ENCODE measurements around the gene OXNAD1. TPM values are rescaled to one million over a fixed set of nuclear protein-coding genes. Genes with fewer than 3 reads are reported as not detected.
"Not testable (repeated sequence)": the region's sequence is repeated elsewhere in the genome, so short reads cannot be mapped to it uniquely, and the experiment has no call there.

The OXNAD1 gene
- total RNA-seq, 1 donor from 2014 or later: 22.3 TPM

DNA sequence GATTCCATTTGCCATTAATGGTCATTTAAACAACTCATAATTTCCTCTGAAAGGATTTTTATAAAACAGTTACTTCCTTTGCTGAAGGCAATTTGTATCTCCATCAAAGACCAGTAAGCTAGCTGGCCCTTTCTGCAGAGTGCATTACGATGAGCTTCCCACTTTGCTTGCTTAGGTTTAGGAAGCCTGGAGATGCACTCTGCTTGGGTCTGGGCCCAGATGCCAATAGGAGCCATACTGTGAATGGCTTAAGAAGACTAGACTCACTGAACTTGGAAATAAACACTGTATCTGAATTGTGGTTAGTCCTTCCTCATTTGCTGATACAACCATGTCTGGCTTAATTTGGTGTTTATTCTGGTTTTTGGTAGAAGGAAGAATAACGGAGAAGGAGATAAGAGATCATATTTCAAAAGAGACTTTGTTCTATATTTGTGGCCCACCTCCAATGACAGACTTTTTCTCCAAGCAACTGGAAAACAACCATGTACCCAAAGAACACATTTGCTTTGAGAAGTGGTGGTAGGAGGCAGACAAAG, 38.1 kb downstream of the OXNAD1 start:
- DNase-seq (ENCODE audit: low spot score): no peak

DNA sequence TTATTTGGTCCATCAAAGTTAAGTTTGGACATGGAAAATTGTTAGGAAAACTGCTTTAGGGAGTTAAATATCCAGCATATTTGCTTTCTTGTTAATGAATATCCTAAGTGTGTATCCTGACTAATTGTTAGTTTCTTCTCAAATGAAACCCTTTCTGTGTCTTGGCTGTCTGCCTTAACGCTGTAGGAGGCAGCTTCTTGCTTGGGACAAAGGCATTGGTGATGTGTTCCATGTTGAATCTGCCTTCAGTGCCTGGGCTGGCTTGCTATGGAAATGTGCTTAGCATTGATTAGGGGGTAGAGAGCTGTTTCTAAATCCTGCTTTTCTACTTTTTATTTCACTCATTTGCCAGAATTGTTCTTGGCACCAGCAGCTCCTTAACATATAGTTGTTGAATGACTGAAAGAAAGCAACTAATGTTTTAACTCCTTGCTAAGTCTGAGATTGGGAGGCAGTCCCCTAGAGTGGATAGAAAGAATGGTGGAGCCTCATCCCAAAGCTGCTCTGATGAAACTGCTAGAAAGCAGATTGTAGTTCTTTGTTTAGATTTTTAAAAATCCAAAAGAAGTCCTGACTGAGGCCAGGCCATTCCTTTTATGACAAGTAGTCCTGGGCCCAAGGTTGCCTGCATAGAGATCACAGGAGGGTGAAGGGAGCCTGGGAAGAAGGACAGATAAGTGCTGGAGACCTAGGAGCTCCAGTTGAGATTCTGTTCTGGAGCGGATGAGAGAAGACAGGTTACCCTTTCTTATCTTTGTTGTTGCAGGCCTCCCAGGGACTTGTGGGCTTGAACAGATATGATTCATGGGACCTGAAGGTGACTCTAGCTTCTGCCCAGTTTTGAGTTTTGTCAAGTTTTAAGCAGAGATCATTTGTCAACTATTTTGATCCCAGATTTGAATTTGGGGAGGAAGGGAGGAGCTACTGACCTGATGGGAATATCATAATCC, 39.3 kb downstream of the OXNAD1 start:
- no peak for DNase-seq (ENCODE audit: low spot score)

DNA sequence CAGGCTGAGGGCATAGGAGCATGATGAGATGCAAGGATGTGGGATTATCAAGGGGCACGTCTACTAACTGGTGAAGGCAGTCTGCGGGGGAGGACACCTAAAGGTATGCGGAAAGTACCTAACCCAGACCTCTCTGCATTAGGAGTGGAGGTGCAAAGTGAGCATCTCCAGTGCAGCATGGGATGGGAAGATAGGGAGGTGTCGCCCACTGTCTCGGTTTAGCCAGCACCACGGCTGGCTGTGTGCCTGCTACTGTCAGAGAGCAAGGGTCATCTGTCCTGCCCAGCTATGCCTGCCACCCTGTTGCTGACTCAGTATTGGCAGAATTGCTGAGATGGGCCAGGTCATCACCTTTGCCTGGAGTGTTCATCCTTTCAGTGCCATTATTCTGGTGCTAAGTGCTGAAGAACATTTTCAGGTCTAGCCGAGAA, 40.1 kb downstream of the OXNAD1 start:
- no peak for DNase-seq (ENCODE audit: low spot score)

DNA sequence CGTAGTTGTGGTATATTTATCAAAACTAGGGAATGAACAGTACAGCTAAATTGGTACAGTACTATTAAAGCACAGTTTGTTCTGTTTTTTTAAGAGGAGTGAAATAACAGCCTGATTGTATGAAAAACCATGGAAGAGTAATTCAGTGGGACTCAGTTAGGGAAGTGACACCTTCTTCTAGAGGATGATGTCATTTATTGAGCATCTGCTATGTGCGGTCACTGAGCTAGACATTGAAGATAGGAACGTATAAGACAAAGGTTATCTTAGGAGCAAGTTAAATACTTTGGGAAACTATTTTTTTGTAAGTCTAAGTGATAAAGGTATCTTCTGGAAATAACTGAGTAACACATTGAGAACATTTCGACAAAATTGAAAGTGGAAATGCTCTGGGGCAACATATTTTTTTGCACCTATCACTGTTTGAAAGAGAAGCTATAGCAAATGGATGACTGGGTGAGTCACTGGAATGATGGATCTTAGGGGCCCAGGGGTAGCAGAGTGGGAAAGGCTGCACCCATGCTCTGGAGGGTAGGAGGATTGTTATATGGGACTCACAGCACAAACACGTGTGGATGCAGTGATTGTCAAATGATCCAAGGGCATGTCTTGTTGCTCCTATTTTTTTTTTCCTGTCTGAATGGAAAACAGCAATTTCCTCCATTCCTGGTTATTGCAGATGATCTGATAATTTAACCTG, 43.0 kb downstream of the OXNAD1 start:
- DNase-seq (ENCODE audit: low spot score): no peak

DNA sequence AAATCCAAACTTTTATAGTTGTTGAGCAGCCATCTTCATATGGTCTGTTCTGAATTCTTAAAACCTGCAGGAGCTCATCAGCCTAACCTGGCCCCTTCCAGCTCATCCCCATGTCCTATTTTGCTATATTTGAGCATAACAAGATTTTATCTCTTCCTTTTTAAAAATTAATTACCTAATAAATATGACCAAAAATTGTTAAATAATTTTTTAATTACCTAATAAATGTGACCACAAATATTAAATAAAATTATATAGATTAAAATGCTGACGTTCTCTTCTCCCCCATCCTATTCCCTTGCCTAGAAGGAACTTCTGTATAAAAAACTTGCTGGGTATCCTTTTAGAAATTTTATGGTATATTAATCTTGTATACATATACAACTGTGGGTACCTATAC, 43.7 kb downstream of the OXNAD1 start:
- DNase-seq (ENCODE audit: low spot score): no peak

DNA sequence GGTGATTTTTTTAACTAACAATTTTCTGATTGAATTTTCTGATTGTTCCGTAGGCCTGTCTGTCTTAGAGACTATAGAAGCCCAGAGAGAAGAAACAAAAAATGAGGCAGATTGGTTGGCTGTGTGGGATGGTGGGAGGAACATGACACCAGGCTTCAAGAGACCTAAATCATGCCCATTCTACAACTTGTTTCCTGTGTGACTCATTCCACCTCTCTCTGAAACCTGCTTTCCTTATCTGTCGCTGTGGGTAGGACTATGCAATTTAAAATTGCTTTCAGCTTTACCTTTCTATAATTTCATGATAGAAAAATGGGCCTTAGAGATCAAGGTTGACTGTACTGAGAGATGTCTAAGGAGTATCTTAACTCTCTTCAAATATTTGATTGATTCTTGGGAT, 44.5 kb downstream of the OXNAD1 start:
- DNase-seq (ENCODE audit: low spot score): no peak

DNA sequence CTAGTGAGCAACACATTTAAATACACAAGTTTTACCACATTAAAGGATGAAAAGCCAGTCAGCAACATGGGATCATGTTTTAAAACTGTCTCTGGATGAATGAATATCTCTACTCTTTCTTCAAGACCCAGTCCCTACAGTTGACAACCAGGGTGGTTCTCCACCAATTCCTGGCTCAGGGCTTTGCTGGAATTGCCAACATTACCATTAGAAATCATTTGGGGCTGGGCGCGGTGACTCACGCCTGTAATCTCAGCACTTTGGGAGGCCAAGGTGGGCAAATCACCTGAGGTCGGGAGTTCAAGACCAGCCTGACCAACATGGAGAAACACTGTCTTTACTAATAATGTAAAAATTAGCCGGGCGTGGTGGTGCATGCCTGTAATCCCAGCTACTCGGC, 45.5 kb downstream of the OXNAD1 start:
- DNase-seq (ENCODE audit: low spot score): not testable (repeated sequence)

DNA sequence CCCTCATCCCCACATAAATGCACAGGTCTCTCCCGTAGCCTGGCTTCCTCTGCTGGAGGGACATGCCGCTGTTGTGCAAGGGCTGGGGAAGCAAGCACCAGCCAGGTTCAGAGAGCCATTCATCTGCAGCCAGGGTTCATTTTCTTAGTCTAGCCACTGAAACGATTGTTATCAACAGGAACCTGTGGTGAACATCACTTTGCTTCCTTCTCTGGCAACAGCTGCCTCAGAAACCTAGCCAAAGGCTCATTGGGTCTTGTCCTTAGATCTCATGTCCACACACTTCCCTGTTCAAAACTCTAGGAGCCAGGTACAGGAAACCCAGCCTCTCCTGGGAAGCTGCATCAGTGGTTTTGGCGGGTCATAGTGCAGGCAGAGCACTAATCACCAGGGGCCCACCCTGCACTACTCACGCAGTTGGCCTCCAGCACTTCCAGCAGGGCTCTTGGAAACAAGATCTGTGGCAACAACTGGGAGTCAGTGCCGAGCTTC, 47.0 kb downstream of the OXNAD1 start:
- DNase-seq (ENCODE audit: low spot score): no peak

DNA sequence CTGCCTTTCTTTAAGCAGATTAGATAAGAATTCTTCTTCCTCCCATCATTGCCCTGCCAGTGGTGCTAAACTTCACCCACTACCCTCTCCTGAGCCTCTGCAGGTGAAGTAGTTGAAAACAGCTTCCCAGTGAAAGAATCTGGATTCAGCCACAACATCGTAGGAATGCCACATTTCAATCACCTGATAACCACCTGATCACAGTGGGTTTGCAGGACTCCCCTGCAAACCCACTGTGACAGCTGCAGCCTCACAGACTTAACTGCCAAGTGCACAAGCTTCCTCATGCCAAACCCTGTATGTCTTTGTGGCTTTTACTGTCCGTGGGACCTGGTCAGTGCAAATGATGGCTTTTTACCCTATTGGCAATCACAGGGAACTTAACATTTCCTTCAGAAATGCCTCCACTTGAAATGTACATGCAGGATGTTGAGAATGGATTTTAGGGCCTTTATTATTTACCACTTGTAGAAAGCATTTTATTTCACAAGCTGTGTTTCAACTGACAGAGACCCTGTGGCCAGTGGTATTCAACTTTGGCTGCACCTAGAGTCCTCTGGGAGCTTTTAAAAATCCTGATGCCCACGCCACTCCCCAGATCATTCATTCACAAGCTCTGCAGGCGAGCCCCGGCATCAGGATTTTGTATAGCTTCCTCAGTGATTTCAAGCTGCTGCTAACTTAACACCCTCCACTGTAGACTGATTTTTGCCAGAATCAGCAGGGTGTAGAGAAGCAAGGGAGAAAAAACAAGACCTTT, 49.1 kb downstream of the OXNAD1 start:
- DNase-seq (ENCODE audit: low spot score): no peak

DNA sequence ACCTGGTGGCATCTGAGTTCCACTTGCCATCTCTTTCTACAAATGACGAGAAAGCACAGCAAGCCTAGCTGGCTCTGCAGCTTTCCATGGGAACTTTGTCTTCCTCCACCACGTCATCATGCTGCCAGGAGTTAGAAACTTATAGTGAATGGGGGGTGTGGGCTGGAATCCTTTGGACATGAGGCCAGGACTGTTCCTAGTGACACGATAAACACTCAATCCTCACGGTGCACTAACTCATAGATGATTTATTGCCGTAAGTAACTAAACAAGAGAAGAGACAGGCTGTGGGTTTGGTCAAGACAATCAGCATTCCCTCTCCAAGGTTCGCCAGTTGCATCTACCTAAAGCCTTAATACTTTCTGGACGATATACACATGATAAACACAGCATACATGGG, 50.6 kb downstream of the OXNAD1 start:
- DNase-seq (ENCODE audit: low spot score): no peak

DNA sequence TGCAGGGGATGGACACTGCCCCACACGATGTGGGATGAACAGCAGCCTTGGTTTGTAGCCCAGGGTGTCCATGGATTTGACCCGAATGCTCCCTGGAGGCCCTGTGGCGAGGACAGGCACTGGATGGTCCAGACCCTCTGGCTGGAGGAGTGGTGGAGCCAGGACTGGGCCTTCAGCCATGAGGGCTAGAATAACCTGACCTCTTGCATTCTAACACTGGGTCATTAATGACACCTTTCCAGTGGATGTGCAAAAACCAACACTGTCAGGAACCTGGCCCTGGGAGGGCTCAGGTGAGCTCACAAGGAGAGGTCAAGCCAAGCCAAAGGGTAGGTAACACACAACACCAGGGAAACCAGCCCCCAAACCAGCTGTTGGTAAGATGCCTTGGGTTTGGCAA, 51.4 kb downstream of the OXNAD1 start:
- no peak for DNase-seq (ENCODE audit: low spot score)

DNA sequence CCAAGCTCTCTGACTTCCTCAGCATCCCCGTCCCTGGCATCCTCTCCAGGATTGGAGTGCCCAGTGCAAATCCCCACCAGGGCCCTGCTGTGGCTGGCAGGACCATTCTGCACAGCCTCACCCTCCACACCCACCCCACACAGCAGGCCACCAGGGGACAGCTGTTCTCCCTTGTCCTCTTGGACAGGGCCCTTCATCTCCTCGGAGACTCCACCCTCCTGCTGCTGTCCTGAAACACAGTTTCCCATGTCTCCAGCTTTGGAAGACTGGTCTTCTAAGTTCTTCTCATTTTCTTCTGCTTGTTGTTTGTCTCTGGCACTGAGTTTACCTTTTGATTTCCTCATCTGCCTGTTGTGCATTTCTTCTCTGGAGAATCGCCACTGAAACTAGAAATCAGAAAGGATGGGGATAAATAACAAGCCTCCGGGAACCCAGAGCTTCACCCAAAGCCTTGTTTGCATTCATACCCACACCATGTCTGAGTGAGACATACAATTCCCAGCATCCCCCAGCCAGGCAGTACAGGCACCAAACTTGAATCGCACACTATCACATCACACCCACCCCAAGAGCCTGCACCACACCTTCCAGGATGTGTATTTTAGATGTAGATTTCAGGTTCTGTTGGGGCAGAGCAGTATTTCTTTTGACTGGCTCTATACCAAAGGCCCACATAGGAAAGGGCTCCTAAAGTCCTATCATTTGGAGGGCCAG, 52.0 kb downstream of the OXNAD1 start:
- DNase-seq (ENCODE audit: low spot score): no peak

DNA sequence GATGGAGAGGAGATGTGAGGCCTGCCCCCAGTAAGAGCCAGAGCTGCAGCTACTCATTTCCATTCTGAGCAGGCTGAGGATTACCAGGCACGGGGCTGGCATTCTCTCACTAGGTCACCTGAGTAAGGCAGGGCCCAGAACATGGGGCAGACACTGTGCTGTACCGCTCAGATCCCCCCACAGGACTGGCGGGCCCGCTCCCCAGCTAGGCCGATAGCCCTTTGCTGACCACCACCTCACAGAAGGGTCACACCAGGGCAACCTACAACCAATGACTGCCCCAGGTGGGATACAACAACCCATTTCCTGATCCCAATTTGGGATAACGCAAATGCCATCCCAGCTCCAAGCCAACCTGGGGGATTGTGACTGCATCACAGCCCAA, 52.5 kb downstream of the OXNAD1 start:
- no peak for DNase-seq (ENCODE audit: low spot score)

DNA sequence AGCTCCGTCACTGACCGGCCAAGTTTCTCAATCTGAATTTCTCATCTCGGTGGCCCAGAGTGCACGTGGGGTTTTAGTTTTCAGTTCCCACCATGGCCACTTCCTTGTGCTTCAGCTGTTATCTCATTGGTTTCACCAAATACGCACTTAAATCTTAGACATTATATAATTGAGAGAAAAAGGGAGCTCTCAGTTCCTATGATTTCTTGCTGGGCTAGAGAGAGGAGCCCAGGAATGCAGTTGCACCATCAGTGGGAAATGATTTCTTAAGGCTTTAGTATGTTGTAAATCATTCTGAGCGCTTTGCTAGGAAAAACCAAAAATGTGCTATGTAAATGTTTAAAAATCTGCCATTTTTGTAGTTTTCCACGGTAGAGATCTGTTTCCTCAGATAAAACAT, 53.2 kb downstream of the OXNAD1 start:
- DNase-seq (ENCODE audit: low spot score): no peak

DNA sequence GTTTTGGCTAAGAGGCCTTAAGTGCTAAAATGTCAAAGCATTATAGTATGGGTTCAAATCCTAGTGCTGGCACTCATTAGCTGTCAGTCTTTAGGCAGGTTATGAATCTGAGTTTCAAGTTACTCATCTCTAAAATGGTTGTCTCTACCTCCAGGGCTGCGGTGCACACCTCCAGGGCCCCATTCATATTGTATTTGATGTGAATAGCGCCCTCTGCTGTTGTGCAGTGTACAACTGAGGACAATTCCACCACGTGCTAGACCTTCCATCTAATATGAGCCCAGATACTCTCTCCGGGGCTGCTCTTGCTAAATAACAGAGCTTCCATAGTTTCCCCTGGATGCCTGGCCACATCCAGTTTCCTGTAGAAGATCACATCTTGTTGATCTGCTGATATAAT, 54.3 kb downstream of the OXNAD1 start:
- DNase-seq (ENCODE audit: low spot score): no peak

DNA sequence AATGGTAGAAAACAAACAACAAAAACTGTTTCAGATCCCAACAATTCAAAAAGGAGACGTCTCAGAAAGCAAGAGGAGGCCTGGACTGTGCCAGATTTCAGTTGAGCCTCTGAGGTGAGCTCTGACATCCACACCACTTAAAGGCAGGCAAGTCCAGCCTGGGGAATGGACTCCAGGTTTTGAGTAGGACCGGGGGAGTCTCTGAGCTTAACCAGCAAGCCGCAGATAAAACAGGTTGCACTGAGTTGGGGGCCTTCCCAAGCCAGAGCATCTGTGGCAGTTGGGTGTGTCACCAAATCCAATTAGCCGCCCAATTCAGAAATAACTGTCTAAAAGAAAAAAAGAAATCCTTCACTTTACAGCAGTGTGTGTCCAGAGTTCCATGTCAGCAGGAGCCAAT, 54.7 kb downstream of the OXNAD1 start:
- DNase-seq (ENCODE audit: low spot score): no peak

DNA sequence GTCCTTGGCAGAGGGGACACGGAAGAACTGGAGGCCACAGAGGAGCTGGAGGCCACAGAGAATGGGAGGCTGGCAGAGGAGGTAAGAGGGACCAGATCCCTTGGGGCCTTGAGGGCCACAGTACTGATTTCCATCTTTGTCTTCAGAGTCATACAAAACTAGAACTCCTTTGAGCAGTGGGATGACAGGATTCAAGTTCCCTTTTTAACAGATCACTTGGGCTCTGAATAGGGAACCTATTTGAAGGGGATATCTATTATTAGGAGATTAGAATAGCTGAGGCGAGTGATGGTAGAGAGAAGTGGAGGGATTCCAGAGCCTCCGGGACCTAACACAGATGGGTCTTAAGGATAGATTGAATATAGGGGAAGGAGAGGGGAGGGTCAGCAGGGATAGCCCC, 55.7 kb downstream of the OXNAD1 start:
- DNase-seq (ENCODE audit: low spot score): no peak

DNA sequence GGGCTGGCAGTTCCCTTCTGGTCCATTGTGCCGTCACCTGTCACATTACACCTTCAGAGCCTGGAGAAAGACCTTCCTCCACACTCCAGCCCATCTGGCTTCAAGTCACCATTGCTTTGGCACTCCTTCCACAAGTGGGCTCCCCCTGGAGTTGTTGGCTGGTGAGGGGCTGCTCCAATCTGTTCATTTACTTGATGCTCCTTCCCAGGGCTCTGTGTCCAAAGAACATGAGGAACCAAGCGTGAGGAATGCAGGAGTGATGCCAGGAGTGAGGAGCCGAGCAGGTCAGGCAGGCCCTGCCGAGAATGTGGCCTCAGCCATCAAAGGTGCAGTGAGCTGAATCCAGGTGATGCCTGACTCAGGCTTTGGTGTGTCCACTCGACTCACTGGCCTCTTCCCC, 57.2 kb downstream of the OXNAD1 start:
- DNase-seq (ENCODE audit: low spot score): no peak

DNA sequence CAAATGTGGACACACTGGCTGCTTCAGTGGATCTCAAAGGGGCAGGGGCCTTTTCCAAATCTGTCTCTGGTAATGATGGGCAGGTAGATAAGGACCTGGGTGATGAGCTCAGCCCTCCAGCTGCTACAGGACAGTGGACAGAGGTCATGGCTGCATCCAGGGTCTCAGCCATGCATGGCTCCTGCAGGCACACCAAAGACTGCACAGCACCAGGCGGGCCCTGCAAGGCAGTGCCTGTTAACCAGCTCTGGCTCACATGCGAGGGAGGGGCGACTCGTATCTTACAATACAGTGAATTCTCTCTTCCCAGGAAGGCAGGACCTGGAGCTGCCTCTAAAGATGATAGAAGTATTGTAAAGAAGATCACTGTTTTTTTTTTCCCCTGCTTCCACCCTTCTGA, 58.7 kb downstream of the OXNAD1 start:
- no peak for DNase-seq (ENCODE audit: low spot score)

DNA sequence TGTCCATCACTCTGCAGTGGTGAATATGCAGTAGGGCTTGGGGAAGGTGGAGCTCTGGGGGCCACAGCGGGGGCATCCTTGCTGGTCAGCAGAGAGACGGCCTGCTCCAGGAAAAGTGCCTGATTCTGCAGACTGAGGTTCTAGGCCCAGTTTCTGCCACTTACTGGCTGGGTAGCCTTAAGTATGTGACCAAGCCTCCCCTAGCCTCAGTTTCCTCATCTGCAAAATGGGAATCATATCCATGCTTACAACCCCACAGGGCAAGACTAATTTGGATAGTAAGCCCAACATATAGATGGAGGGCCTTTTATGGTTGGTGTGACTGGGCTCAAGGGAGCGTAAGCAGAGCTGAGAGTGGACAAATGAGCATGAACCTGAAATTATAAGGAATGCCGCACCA, 60.8 kb downstream of the OXNAD1 start:
- DNase-seq (ENCODE audit: low spot score): no peak

DNA sequence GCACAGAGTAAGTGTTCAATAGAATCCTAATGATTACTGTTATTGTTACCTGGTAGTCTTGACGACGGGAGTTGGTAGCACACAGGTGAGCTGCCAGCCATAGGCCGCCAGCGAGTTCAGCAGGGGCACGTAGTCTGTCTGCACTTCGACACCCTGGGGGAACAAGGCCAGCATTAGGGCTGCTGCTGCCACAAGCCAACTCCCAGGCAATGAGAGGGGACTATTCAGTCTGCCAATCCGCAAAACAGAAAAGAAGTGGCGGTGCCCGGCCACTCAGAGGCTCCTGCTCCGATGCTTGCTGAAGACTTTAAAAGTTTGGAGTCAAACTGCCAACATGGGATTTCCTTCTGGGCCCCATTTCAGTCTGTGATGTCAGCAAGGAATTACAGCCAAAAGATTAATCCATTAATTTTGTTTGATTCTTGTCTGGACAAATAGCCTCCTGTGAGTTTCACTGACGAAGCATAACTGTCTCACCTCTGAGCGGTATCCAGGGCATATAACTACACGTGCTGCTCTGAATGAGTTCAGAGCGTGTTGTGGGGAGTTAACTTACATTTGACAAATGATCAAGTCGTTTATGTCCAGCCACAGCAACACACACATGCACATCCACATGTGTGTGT, 61.8 kb downstream of the OXNAD1 start:
- DNase-seq (ENCODE audit: low spot score): no peak
